T1000 (cell line): ENCODE measurements around the gene OR8G1.
"Not testable (repeated sequence)": the region's sequence is repeated elsewhere in the genome, so short reads cannot be mapped to it uniquely, and the experiment has no call there.

ENCODE experiments used
- DNase-seq: peaks from one replicate; lab custom pipeline; 2025; ENCODE audit warnings: mixed read lengths; lab: John Stamatoyannopoulos, UW

The OR8G1 gene

GRCh38 chr11:124238512-124238911, 2.4 kb upstream of the OR8G1 start:
- DNase-seq: no peak

GRCh38 chr11:124249869-124250268, 9.0 kb downstream of the OR8G1 start:
- not testable (repeated sequence) for DNase-seq

- DNase-seq: no peak
These were observed 15.2 kb downstream of the OR8G1 start, which contains the start of gene OR8G5 for GRCh38 chr11:124256076-124256475. Gene OR8G5, plus strand, starts transcription at chr11:124256376. Its CDS starts 8,556 bp downstream, at chr11:124264932.

- not testable (repeated sequence) for DNase-seq
These were observed 24.1 kb downstream of the OR8G1 start for GRCh38 chr11:124265041-124265440.

GRCh38 chr11:124270886-124271285, 30.0 kb downstream of the OR8G1 start:
- not testable (repeated sequence) for DNase-seq

- DNase-seq: no peak
These were observed 33.1 kb downstream of the OR8G1 start for GRCh38 chr11:124274000-124274399.

- DNase-seq: no peak
These were observed 35.2 kb downstream of the OR8G1 start for GRCh38 chr11:124276081-124276480.

- DNase-seq: no peak
These were observed 36.3 kb downstream of the OR8G1 start for GRCh38 chr11:124277207-124277606.

- DNase-seq: no peak
These were observed 36.9 kb downstream of the OR8G1 start for GRCh38 chr11:124277804-124278203.

GRCh38 chr11:124278261-124278660, 37.4 kb downstream of the OR8G1 start:
- DNase-seq: no peak

GRCh38 chr11:124285610-124286344, 44.9 kb downstream of the OR8G1 start:
- DNase-seq: no peak

GRCh38 chr11:124294687-124295086, 53.8 kb downstream of the OR8G1 start:
- DNase-seq: no peak

GRCh38 chr11:124296016-124296415, 55.1 kb downstream of the OR8G1 start:
- DNase-seq: no peak

GRCh38 chr11:124297921-124298320, 57.0 kb downstream of the OR8G1 start:
- DNase-seq: no peak

GRCh38 chr11:124301548-124301947, 60.7 kb downstream of the OR8G1 start:
- DNase-seq: no peak

GRCh38 chr11:124302347-124303125, 61.6 kb downstream of the OR8G1 start:
- DNase-seq: no peak
